HG03354 (cell line): Measurements from ENCODE around the gene GMFB.
A peak's percentile ranks its signal among the peaks of the same experiment; 100 is the strongest.
"Not testable (repeated sequence)": the region's sequence is repeated elsewhere in the genome, so short reads cannot be mapped to it uniquely, and the experiment has no call there.

Experiments
- ATAC-seq: cut with Tn5 transposase; IDR thresholded peaks from one replicate; pipeline ENCODE4 v1.9.1; 2021; ENCODE audit warnings: mild to moderate bottlenecking; ENCODE audit not compliant: unreplicated experiment, poor library complexity, severe bottlenecking

Gene GMFB

DNA sequence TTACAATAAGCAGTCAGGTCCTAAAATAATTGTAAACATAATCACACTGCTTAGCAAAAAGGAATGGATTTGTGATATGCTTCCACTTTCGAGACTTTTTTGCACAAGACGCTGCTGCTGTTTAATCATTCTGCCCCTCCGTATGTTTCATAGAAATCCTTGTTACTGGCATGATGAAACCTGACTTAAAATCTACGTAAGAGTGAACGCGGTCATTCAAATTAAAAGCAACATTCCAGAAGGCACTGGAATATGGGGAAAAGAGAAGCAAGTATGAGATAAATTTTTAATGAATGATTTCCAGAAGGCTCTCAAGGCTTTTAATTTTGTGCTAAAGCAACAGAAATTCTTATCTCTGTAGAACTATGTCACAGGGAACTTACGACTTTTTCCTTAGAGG, 48.7 kb downstream of the GMFB start:
- no peak for ATAC-seq

DNA sequence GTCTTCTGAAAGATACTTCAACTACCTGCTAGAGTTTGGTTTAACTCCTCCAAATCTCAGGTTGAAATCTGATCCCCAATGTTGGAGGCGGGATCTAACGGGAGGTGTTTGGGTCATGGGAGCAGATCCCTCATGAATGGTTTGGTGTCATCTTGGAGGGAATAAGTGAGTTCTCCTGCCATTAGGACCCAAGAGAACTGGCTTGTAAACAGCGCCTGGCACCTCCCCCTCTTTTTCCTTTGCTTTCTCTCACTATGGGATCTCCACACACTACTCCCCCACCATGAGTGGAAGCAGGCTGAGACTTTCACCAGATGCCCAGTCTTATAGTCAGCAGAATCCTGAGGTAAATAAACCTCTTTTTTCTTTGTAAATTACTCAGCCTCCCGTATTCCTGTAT, 50.1 kb downstream of the GMFB start:
- ATAC-seq: no peak

DNA sequence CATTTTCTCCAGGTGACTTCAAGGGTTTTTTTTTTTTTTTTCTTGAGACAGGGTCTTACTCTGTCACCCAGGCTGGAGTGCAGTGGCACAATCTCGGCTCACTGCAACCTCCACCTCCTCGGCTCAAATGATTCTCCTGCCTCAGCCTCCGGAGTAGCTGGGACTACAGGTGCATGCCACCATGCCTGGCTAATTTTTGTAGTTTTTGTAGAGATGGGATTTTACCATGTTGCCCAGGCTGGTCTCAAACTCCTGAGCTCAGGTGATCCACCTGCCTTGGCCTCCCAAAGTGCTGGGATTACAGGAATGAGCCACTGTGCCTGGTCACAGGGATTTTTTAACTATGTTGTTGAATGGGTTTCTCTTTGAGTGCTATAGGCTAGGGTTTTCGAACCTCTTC, 50.8 kb downstream of the GMFB start:
- ATAC-seq: not testable (repeated sequence)

DNA sequence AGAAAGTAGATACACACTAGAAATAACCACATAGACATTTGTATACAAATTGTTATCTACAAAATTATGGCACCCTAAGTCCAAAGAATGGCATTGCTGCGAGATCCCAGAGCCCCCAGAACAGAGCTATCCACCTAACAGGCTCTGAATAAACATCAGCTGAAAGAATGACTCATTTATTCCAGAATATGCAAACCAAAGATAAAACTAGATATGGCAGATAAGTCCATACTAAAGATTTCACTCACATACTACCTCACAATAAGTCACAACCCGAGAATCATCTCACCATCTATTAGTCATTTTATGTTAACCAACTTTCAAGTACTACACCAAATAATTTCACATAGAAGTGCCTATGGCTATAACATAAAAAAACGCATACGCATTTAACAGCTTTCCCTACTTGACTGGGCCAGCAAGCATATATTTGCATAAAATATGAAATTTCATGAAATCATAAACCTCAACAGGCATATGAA, 53.2 kb downstream of the GMFB start:
- peak; percentile 85 for ATAC-seq

DNA sequence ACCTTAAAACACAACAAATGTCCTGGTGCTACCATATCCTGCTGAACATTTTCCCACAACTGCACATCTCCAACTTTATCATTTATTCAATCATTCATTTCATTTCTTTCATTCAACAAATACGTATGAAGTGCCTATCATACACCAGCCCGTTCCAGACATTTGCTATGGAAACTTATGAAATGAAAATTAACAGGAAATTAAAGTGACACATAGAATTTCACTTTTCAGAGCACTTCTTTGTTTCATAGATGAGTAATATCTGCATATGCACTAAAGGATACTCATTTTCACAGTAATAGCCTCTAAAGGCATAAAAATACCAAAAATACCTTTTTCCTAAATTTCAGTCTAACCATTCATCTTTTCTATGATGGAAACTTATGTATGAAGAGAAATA, 60.3 kb downstream of the GMFB start:
- no peak for ATAC-seq

DNA sequence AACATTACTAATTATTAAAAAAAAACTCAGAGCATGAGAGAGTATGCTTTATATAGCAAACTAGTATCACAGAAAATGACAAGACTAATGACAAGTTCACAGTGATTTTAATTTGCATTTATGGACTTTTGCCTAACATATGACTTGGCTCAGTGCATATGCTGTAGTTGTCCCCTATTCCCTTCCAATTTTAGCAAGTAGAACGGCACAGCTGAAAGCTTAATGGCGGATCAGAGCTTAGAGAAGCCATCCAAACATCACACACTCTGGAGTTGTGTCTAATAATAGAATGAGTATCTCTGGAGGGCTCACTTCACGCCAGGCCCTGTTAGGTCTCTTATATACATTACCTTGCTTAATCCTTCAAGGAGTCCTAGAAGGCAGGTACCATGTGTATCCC, 60.9 kb downstream of the GMFB start:
- ATAC-seq: no peak

DNA sequence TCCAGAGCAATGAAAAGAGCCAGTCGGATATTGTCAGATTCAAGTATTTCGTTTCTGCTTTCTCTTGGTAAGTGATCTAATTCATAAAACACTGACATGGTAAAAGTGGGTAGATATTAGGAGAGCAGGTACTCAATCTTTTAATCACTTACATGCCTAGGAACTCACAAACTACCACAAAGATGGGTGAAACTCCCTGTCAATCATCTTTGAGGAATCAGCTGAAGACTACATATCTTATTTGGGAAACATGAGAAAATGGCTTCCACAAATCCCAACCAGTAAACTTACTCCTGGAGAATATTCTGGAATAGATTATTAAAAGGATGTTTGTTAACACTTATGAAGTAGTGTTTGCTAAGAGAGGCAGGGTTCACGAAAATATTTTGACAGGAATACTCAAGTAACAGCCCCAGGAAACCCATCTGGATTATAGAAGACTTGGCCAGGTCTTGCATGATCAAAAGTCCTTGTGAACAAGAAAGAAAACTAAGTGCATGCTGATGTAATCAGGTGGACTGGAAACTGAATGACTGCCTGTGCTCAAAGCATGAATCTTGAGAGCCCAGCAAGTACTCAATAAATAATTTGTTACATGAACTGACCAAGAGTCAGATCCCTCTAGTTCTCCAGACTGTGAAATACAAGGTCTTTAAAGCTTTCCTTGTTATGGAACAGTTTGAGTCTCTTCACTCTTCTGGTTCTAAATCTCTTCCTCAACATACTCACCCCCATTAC, 63.1 kb downstream of the GMFB start:
- ATAC-seq: no peak

DNA sequence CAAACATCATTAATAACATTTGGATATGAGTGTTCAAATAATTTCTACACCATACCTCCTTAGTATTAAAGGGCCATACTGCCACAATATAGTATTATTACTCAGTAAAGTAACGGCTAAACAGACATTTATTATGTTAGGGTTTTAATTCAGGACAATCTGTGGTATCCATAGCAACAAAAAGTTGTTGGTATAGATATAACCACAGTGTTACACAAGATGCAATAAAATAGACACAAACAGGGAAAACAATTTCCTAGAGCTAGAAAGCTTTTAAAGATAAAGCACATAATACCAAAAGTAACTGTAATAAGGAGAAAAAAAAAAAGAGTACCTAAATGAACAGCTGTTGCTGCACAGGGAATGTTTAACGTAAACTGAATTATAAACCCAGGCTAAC, 63.7 kb downstream of the GMFB start:
- ATAC-seq: no peak
